HUES6 (cell line): ENCODE measurements around the gene DAPK1.
A peak's percentile ranks its signal among the peaks of the same experiment; 100 is the strongest.

Source experiments
- H3K27ac ChIP-seq: 2 replicates; pipeline ENCODE4 v1.7.0; 2013; ENCODE audit warnings: low read depth, mild to moderate bottlenecking, low read length, inconsistent platforms
- H3K27me3 ChIP-seq: 2 replicates; pipeline ENCODE4 v1.6.1; 2013; ENCODE audit warnings: low read length; ENCODE audit not compliant: control insufficient read depth, insufficient read depth
- H3K36me3 ChIP-seq: 2 replicates; pipeline ENCODE4 v1.6.1; 2013; ENCODE audit warnings: low read length; ENCODE audit not compliant: control insufficient read depth, insufficient read depth
- H3K4me1 ChIP-seq: 2 replicates; pipeline ENCODE4 v1.6.1; 2013; ENCODE audit warnings: low read length; ENCODE audit not compliant: control insufficient read depth, insufficient read depth
- H3K4me3 ChIP-seq: 2 replicates; pipeline ENCODE4 v1.5.1; 2013; ENCODE audit warnings: low read depth, low read length
- H3K9ac ChIP-seq: one replicate; pipeline ENCODE4 v1.6.1; 2013; ENCODE audit warnings: mild to moderate bottlenecking, low read length
- H3K9me3 ChIP-seq: 2 replicates; pipeline ENCODE4 v1.6.1; 2013; ENCODE audit warnings: low read depth, low read length; ENCODE audit not compliant: control insufficient read depth, insufficient read depth

DAPK1 gene

DNA sequence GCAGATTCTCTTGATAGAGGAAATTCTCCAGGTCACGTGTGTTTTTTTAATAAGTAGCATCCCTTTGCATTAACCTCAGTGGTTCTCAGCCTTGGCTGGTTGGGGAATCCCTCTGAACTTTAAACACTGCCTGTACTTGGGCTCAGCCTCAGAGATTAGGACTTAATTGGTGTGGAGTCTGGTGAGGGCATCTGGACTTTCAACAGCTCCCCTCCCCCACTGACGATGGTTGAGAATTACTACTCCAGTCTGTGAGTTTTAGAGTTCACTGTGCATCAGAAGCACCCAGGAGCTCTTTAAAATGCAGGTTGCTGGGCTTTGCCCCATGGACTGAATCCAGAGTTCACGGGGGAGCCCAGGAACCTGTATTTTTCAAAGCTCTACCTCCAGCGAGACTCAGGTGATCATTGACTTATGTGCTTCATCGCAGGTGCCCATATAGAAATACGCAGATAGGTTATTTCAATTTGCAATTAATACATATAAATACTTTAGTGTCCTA lies 71.4 kb downstream of the DAPK1 start:
- no peak overlapping the region for H3K27ac ChIP-seq
- no peak overlapping the region for H3K9ac ChIP-seq
- H3K4me1 ChIP-seq: peaks cover 58% of the 10 kb centered on the region

GRCh38 chr9:87569518-87569917 lies 71.9 kb downstream of the DAPK1 start:
- H3K27me3 ChIP-seq: no peaks in the 10 kb centered on the region
- H3K4me1 ChIP-seq: peaks cover 56% of the 10 kb centered on the region

More for the DNA sequence above, 71.4 kb downstream of the DAPK1 start:
- H3K27me3 ChIP-seq: no peaks in the 10 kb centered on the region
- H3K36me3 ChIP-seq: no peaks in the 10 kb centered on the region
- H3K4me3 ChIP-seq: no peak overlapping the region
- H3K9me3 ChIP-seq: no peaks in the 10 kb centered on the region

DNA sequence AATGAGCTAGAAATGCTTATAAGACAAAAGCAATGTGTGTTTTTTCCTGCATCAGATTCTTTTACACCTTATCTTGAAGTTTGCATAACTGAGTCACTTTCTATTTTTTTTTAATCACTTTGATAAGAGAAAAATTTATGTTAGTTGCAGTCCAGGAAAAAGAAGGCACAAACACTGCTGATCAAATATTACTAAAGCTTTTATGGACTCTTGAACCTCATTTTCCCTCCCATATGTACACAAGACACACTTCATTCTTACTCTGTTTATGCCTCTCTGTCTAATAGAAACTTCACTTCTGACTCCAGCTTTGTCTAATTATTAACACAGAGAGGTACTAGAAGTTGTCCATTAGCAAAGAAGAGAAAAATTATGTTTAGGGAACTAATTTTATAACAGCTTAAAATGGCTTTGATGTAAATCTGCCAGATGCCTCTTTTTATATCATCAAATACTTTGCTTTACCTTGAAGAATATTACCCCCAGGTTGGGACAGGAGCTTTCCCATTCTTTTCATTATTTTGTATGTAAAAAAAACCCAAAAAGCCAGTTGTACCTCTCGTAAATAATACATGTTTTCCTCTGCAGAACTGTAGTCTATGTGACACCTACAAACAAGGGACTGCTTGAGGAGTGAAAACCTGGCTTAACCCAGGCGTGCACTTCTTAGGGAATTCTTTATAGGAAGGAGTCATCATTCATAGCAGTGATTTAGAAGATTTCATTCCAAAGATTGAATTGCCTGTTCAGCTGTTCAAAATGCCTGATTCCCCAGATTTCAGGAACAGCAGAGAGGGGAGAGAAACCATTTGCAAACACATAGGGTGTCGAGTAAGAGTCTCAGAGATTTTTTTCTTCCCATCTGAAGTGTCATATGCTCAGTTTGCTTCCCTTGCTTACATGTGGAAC lies 72.6 kb downstream of the DAPK1 start:
- no peaks in the 10 kb centered on the region for H3K27me3 ChIP-seq

More at GRCh38 chr9:87569518-87569917, 71.9 kb downstream of the DAPK1 start:
- Histone ChIP-seq H3K27ac (no peak overlapping the region), H3K4me3 (no peak overlapping the region), H3K9me3 (no peaks in the 10 kb centered on the region), H3K36me3 (no peaks in the 10 kb centered on the region), H3K9ac (no peak overlapping the region)

GRCh38 chr9:87572719-87573118 lies 75.1 kb downstream of the DAPK1 start:
- H3K4me3 ChIP-seq: no peak overlapping the region
- H3K27ac ChIP-seq: no peak overlapping the region
- no peaks in the 10 kb centered on the region for H3K9me3 ChIP-seq
- H3K4me1 ChIP-seq: peaks cover 46% of the 10 kb centered on the region
- no peaks in the 10 kb centered on the region for H3K27me3 ChIP-seq
- H3K36me3 ChIP-seq: no peaks in the 10 kb centered on the region
- H3K9ac ChIP-seq: no peak overlapping the region

More for the DNA sequence above, 72.6 kb downstream of the DAPK1 start:
- Histone ChIP-seq H3K27ac (peak overlapping the region; percentile 59; the same call in 1 of the 2 replicates), H3K9ac (peak overlapping the region; percentile 22), H3K4me1 (peaks cover 56% of the 10 kb centered on the region), H3K9me3 (no peaks in the 10 kb centered on the region), H3K4me3 (no peak overlapping the region), H3K36me3 (no peaks in the 10 kb centered on the region)

DNA sequence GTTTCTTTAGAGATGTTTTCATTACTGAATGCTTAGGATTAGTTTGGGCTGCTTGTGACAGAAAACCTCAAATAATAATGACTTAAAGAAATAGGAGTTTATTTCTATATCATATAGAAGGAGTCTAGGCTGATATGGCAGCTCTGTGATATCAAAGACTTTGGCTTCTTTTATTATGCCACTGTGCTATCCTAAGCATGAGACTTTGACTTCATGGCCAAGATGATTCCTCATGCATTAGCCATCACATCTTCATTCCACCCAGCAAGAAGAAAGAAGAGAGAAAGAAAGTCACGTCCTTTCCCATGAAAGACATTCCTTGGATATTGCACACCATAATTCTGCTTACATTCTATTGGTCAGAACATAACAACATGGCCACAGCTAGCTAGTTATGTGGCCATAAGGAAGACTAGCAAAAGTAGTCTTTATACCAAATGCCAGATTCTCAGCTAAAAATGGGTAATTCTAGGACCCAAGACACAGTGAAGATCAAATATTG lies 76.2 kb downstream of the DAPK1 start:
- Histone ChIP-seq H3K9ac (no peak overlapping the region), H3K9me3 (no peaks in the 10 kb centered on the region), H3K4me3 (no peak overlapping the region), H3K4me1 (peaks cover 34% of the 10 kb centered on the region), H3K27me3 (no peaks in the 10 kb centered on the region), H3K27ac (no peak overlapping the region), H3K36me3 (no peaks in the 10 kb centered on the region)

DNA sequence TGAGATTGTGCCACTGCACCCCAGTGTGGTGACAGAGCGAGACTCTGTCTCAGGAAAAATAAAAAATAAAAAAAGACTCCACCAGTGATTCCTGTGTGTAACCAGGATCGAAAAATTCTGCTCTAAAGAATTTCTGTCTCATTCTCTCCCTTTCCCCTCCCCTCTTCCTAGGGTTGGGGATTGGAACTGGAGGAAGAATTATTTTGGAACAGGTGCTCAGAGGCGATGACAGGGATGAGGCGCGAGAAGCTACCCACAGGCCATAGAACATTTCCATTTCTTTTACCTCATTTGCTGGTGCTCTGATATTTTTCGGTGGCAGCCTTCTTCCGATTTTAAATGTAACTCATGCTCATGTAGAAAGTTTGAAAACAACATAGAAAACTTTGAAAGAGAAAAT lies 80.1 kb downstream of the DAPK1 start:
- Histone ChIP-seq H3K4me1 (peaks cover 12% of the 10 kb centered on the region; the same call in 1 of the 2 replicates), H3K9me3 (no peaks in the 10 kb centered on the region), H3K27me3 (no peaks in the 10 kb centered on the region), H3K4me3 (no peak overlapping the region), H3K9ac (no peak overlapping the region), H3K36me3 (no peaks in the 10 kb centered on the region), H3K27ac (no peak overlapping the region)

- Histone ChIP-seq H3K4me1 (peaks cover 8% of the 10 kb centered on the region; the same call in 1 of the 2 replicates), H3K27ac (no peak overlapping the region), H3K9me3 (no peaks in the 10 kb centered on the region), H3K4me3 (no peak overlapping the region), H3K36me3 (no peaks in the 10 kb centered on the region), H3K27me3 (no peaks in the 10 kb centered on the region), H3K9ac (no peak overlapping the region)
Observed at GRCh38 chr9:87578625-87579024, 81.0 kb downstream of the DAPK1 start.

DNA sequence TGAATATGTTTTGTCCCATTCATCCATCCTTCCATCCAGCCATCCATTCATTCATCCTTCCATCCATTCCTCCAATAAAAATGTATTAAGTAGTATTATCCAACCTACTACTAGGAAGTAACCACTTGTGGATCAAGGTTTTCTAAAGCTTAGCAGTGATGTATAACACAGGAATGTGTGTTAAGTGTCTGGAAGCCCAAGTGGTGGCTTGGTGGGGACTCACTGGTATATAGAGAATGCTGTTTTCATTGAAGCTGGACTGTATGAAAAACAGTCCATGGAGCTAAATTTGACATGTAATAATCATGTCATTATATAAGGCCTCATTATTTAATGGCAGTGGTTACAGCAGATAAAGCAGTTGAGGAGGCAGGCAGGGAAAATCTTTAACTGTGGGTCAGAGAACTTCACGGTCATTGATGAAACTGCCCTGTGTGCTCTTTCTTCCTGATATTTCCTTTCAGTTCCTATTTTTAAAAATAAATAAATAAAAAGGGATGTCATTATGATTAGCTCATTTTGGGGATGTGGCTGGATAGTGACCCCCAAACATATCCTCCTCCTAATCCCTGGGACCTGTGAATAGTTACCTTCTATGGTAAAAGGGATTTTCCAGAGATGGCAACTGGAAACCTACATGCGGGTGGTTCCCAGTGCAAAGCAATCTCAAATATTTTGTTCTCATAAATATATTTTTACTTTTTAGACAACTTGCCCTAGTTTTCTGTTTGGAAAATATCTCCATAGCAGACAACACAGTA lies 82.3 kb downstream of the DAPK1 start:
- H3K4me3 ChIP-seq: no peak overlapping the region
- no peaks in the 10 kb centered on the region for H3K9me3 ChIP-seq
- no peaks in the 10 kb centered on the region for H3K36me3 ChIP-seq
- peaks cover 8% of the 10 kb centered on the region; the same call in 1 of the 2 replicates for H3K4me1 ChIP-seq
- H3K27ac ChIP-seq: no peak overlapping the region
- H3K27me3 ChIP-seq: no peaks in the 10 kb centered on the region
- no peak overlapping the region for H3K9ac ChIP-seq

GRCh38 chr9:87580941-87581438 lies 83.3 kb downstream of the DAPK1 start:
- H3K9me3 ChIP-seq: no peaks in the 10 kb centered on the region
- no peaks in the 10 kb centered on the region for H3K36me3 ChIP-seq
- H3K27me3 ChIP-seq: no peaks in the 10 kb centered on the region
- peaks cover 8% of the 10 kb centered on the region; the same call in 1 of the 2 replicates for H3K4me1 ChIP-seq
- H3K9ac ChIP-seq: no peak overlapping the region
- no peak overlapping the region for H3K4me3 ChIP-seq
- no peak overlapping the region for H3K27ac ChIP-seq

- no peaks in the 10 kb centered on the region for H3K9me3 ChIP-seq
- peaks cover 8% of the 10 kb centered on the region; the same call in 1 of the 2 replicates for H3K4me1 ChIP-seq
- H3K9ac ChIP-seq: no peak overlapping the region
- no peaks in the 10 kb centered on the region for H3K36me3 ChIP-seq
- no peak overlapping the region for H3K27ac ChIP-seq
- H3K4me3 ChIP-seq: no peak overlapping the region
- H3K27me3 ChIP-seq: no peaks in the 10 kb centered on the region
Observed at GRCh38 chr9:87581513-87581912, 83.8 kb downstream of the DAPK1 start.
